Small intestine (tissue), 7 donors: ENCODE measurements around the gene ZNF609. TPM values are rescaled to one million over a fixed set of nuclear protein-coding genes. Genes with fewer than 3 reads are reported as not detected.
A peak's percentile ranks its signal among the peaks of the same experiment; 100 is the strongest.

Source experiments
- DNase-seq, 2 donors: peaks; one replicate each; pipeline versions ENCODE4 v3.0.0 to v3.0.0-alpha.2; 2013
- FAIRE-seq: peaks from 2 replicates; lab custom pipeline; 2012; peaks lifted over from hg19 to GRCh38; lab: Jason Lieb, UNC
- H3K27ac ChIP-seq, 3 donors: one replicate each; pipeline ENCODE4 v1.5.1; 2013; ENCODE audit warnings: low read length in 2 of 3, mild to moderate bottlenecking in 2 of 3, control low read depth in 1 of 3, inconsistent platforms in 1 of 3, low read depth in 1 of 3, moderate library complexity in 1 of 3
- H3K27me3 ChIP-seq, 3 donors: one replicate each; pipeline ENCODE4 v1.6.1; 2013; ENCODE audit warnings: low read length in 3 of 3, inconsistent platforms in 1 of 3; ENCODE audit not compliant: control insufficient read depth in 3 of 3, insufficient read depth in 3 of 3
- H3K36me3 ChIP-seq, 3 donors: one replicate each; pipeline ENCODE4 v1.6.1; 2013; ENCODE audit warnings: low read length in 3 of 3, inconsistent platforms in 1 of 3, low read depth in 1 of 3, mild to moderate bottlenecking in 1 of 3, moderate library complexity in 1 of 3; ENCODE audit not compliant: control insufficient read depth in 3 of 3, insufficient read depth in 2 of 3
- H3K4me1 ChIP-seq, 3 donors: one replicate each; pipeline ENCODE4 v1.6.1; 2013; ENCODE audit warnings: low read length in 2 of 3, inconsistent platforms in 1 of 3, low read depth in 1 of 3, mild to moderate bottlenecking in 1 of 3, moderate library complexity in 1 of 3; ENCODE audit not compliant: control insufficient read depth in 3 of 3, insufficient read depth in 2 of 3
- H3K4me3 ChIP-seq, 3 donors: one replicate each; pipeline ENCODE4 v1.5.1; 2013; ENCODE audit warnings: low read length in 3 of 3, control low read depth in 1 of 3, inconsistent platforms in 1 of 3, low read depth in 1 of 3, mild to moderate bottlenecking in 1 of 3, moderate library complexity in 1 of 3
- H3K9me3 ChIP-seq, 2 donors: one replicate each; pipeline ENCODE4 v1.6.1; 2013; ENCODE audit warnings: low read depth in 1 of 2, low read length in 1 of 2; ENCODE audit not compliant: control insufficient read depth in 2 of 2, insufficient read depth in 1 of 2
- WGBS, 3 donors: extraction: QIAGEN DNeasy Blood & Tissue Kit; methylation state at CpG; one replicate each; pipeline ENCODE4 v1.1.7; 2013; 5-methylcytosine and 5-hydroxymethylcytosine counted together
- polyA plus RNA-seq, 4 donors: library from polyadenylated mRNA; stranded (reverse) in 3 of 4; unstranded in 1 of 4; fragments of 200-250 nt in 3 of 4; fragments of 120-200 nt in 1 of 4; gene quantifications; one replicate each; pipeline versions ENCODE4 v1.2.1 to v1.2.3, GENCODE V29; 2013
- donor health status: healthy with polysubstance abuse.
- donor health status: control.
- donor health status: control.
- donor health status: Bipolar disorder and iron deficiency.
- donor health status: healthy.

ZNF609 gene
- polyA plus RNA-seq, 4 donors = 6.8 to 22.5 (median 8.4) TPM

DNA sequence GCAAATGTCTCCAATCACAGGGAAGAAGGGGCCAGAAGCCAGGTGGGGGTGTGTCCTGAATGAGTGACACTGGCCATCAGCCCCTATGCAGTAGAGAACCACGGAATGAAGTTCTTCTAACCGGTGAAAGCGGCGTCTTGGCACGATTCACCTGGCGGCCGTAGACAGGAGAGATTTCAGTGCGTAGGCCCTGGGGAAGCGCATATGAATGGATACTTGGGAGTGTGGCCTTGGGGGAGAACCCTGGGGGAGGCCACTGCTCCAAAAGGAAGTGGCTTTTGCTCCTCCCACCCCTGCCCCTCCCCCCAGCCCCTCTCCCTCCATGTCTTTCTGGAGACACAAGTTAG is 271.4 kb downstream of the ZNF609 start:
- FAIRE-seq (no peak), DNase-seq (no peak)
- H3K27me3 ChIP-seq = no peaks in the 10 kb centered on the region
- peaks cover 0 to 4% (median 0%) of the 10 kb centered on the region in 3 donors for H3K4me1 ChIP-seq
- no peak overlapping the region for H3K4me3 ChIP-seq
- H3K36me3 ChIP-seq = peaks cover 0 to 2% (median 0%) of the 10 kb centered on the region in 3 donors
- H3K9me3 ChIP-seq = no peaks in the 10 kb centered on the region
- no peak overlapping the region for H3K27ac ChIP-seq
- WGBS, 3 donors = 75 to 82% (median 78%) methylated on average over 9 of the region's 9 CpGs

DNA sequence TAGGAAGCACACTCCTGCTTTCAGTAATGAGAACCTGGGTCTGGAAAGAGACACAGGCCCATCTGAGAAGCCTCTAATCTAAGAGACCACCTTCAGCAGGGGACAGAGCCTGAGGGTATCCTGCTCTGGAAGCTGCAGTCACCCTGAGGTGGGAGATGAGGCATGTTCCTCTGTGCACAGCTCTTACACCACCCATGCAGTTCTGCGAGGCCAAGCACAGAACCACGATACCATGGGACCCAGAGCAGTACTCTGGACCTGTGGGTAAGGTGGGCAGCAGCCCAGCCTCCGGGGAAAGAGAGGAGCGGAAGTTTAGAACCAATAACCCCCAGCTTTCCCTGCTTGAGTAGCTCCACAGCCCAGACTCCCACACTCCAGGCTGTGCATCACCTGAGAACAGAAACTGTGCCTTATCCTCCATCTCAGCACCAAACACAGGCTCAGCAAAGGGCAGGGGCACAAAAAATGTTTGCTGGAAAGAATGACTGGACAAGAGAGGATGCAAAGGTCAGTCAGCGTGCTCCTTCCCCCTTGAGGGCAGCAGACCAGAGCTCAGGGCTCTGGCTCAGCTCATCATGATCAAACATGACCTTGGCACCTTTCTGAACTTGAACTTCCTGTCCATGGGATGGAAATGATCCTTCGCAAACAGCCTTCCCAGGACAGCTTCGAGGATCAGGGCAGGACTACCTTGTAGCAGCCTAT is 271.9 kb downstream of the ZNF609 start:
- DNase-seq = peak in 1 of 2 donors; percentile 20
- no peak for FAIRE-seq
- no peak overlapping the region for H3K27ac ChIP-seq
- WGBS, 3 donors = 72 to 73% (median 72%) methylated on average over 7 of the region's 7 CpGs
- H3K36me3 ChIP-seq = peaks cover 0 to 2% (median 0%) of the 10 kb centered on the region in 3 donors
- peaks cover 0 to 4% (median 0%) of the 10 kb centered on the region in 3 donors for H3K4me1 ChIP-seq
- no peaks in the 10 kb centered on the region for H3K27me3 ChIP-seq
- H3K4me3 ChIP-seq = no peak overlapping the region
- H3K9me3 ChIP-seq = no peaks in the 10 kb centered on the region

Other genes with a start within 250 kb of the ZNF609 start
- gene CSNK1G1, start 104.4 kb upstream of the ZNF609 start, polyA plus RNA-seq = 10 to 100 TPM in 1 of 4 donors, 1 to 10 TPM in 3; 2.5 to 12.3 (median 4.0) TPM
- 10 to 100 TPM in 3 of 4 donors, 1 to 10 TPM in 1; 3.5 to 89.1 (median 24.9) TPM for gene PCLAF, start 79.1 kb upstream of the ZNF609 start, polyA plus RNA-seq
- 10 to 100 TPM; 21.9 to 63.3 (median 30.7) TPM for gene TRIP4, start 72.7 kb upstream of the ZNF609 start, polyA plus RNA-seq